GM19397 (cell line): ENCODE measurements around the gene TTR.

Experiments
- ATAC-seq: cut with Tn5 transposase; IDR thresholded peaks from one replicate; pipeline ENCODE4 v1.9.1; 2021; ENCODE audit warnings: mild to moderate bottlenecking, moderate library complexity; ENCODE audit not compliant: unreplicated experiment

TTR gene

GRCh38 chr18:31612124-31612523, 20.4 kb downstream of the TTR start:
- no peak for ATAC-seq

- no peak for ATAC-seq
Observed at GRCh38 chr18:31614044-31614443, 22.4 kb downstream of the TTR start.

GRCh38 chr18:31616586-31616985, 24.9 kb downstream of the TTR start:
- no peak for ATAC-seq

- no peak for ATAC-seq
Observed at GRCh38 chr18:31617031-31617717, 25.5 kb downstream of the TTR start.

- ATAC-seq = no peak
Observed at GRCh38 chr18:31618801-31619200, 27.1 kb downstream of the TTR start.

- ATAC-seq = no peak
Observed at GRCh38 chr18:31619291-31619690, 27.6 kb downstream of the TTR start.

GRCh38 chr18:31624892-31625640, 33.4 kb downstream of the TTR start:
- ATAC-seq = no peak

GRCh38 chr18:31626409-31626808, 34.7 kb downstream of the TTR start:
- no peak for ATAC-seq

- no peak for ATAC-seq
Observed at GRCh38 chr18:31630549-31630948, 38.9 kb downstream of the TTR start.

- ATAC-seq = no peak
Observed at GRCh38 chr18:31631526-31631925, 39.8 kb downstream of the TTR start.

- ATAC-seq = no peak
Observed at GRCh38 chr18:31632356-31632755, 40.7 kb downstream of the TTR start.

- peak; percentile 35 for ATAC-seq
Observed at GRCh38 chr18:31633392-31634330, 42.0 kb downstream of the TTR start.

GRCh38 chr18:31634331-31634713, 42.6 kb downstream of the TTR start:
- ATAC-seq = peak; percentile 94

GRCh38 chr18:31636387-31636786, 44.7 kb downstream of the TTR start:
- no peak for ATAC-seq

- ATAC-seq = no peak
Observed at GRCh38 chr18:31637445-31637844, 45.8 kb downstream of the TTR start.

- no peak for ATAC-seq
Observed at GRCh38 chr18:31643003-31643402, 51.3 kb downstream of the TTR start.

GRCh38 chr18:31645411-31645810, 53.7 kb downstream of the TTR start:
- ATAC-seq = no peak

- ATAC-seq = peak; percentile 29
Observed at GRCh38 chr18:31646332-31647126, 54.9 kb downstream of the TTR start.

GRCh38 chr18:31647127-31647753, 55.6 kb downstream of the TTR start:
- no peak for ATAC-seq
